SK-N-SH treated with all-trans-retinoic acid at 6 μM for 48 hours (cell line): ENCODE measurements around the gene NAA60.

ENCODE experiments used
- ATAC-seq: fragments of 200-7000 bp; cut with Tn5 transposase; 3 replicates; pipeline ENCODE4 v1.9.1; 2020; ENCODE audit warnings: mild to moderate bottlenecking, moderate library complexity
- BACH2 ChIP-seq: fragments of 250-450 bp; sonication (Bioruptor Pico); IDR thresholded peaks from 2 replicates; pipeline ENCODE4 v1.9.0; 2021; ENCODE audit warnings: mild to moderate bottlenecking, borderline replicate concordance
- ESRRG ChIP-seq: fragments of 250-450 bp; sonication (Bioruptor Pico); IDR thresholded peaks from 2 replicates; pipeline ENCODE4 v1.6.1; 2021; ENCODE audit warnings: mild to moderate bottlenecking
- GLIS3 ChIP-seq: fragments of 250-450 bp; sonication (Bioruptor Pico); IDR thresholded peaks from 2 replicates; pipeline ENCODE4 v1.5.0; 2020; ENCODE audit warnings: mild to moderate bottlenecking, moderate library complexity
- ISL1 ChIP-seq: fragments of 250-450 bp; sonication (Bioruptor Pico); IDR thresholded peaks from 2 replicates; pipeline ENCODE4 v2.1.2; 2022; ENCODE audit warnings: mild to moderate bottlenecking, moderate library complexity
- OSR1 ChIP-seq: fragments of 250-450 bp; sonication (Bioruptor Pico); IDR thresholded peaks from 2 replicates; pipeline ENCODE4 v1.8.0; 2022; ENCODE audit warnings: moderate library complexity, mild to moderate bottlenecking, inconsistent platforms
- PPARA ChIP-seq: fragments of 250-450 bp; sonication (Bioruptor Pico); IDR thresholded peaks from 2 replicates; pipeline ENCODE4 v1.5.0; 2020; ENCODE audit warnings: mild to moderate bottlenecking, borderline replicate concordance
- ZC3H10 ChIP-seq: fragments of 250-450 bp; sonication (Bioruptor Pico); IDR thresholded peaks from 2 replicates; pipeline ENCODE4 v1.5.1; 2021; ENCODE audit warnings: mild to moderate bottlenecking, moderate library complexity
- ZFP3 ChIP-seq: fragments of 250-450 bp; sonication (Bioruptor Pico); IDR thresholded peaks from 2 replicates; pipeline ENCODE4 v1.5.0; 2020; ENCODE audit warnings: mild to moderate bottlenecking, moderate library complexity
- ZFP30 ChIP-seq: fragments of 450-650 bp; formaldehyde crosslinking; IDR thresholded peaks from 2 replicates; pipeline ENCODE4 v1.5.0; 2022; ENCODE audit warnings: mild to moderate bottlenecking, moderate library complexity
- ZNF8 ChIP-seq: fragments of 450-650 bp; formaldehyde crosslinking; IDR thresholded peaks from 2 replicates; pipeline ENCODE4 v1.5.0; 2020; ENCODE audit warnings: mild to moderate bottlenecking, moderate library complexity
- TF ChIP-seq, protein P1 (sequence below): fragments of 250-450 bp; sonication (Bioruptor Pico); IDR thresholded peaks from 2 replicates; pipeline ENCODE4 v1.8.0; 2021; ENCODE audit warnings: low read depth, mild to moderate bottlenecking, moderate library complexity, borderline replicate concordance
- TF ChIP-seq, protein P2 (sequence below): fragments of 250-450 bp; sonication (Bioruptor Pico); IDR thresholded peaks from 2 replicates; pipeline ENCODE4 v1.5.0; 2020; ENCODE audit warnings: mild to moderate bottlenecking, moderate library complexity
- TF ChIP-seq, protein P3 (sequence below): fragments of 250-450 bp; sonication (Bioruptor Pico); IDR thresholded peaks from 2 replicates; pipeline ENCODE4 v1.5.1; 2020; ENCODE audit warnings: low read depth, mild to moderate bottlenecking, moderate library complexity

Gene NAA60

DNA sequence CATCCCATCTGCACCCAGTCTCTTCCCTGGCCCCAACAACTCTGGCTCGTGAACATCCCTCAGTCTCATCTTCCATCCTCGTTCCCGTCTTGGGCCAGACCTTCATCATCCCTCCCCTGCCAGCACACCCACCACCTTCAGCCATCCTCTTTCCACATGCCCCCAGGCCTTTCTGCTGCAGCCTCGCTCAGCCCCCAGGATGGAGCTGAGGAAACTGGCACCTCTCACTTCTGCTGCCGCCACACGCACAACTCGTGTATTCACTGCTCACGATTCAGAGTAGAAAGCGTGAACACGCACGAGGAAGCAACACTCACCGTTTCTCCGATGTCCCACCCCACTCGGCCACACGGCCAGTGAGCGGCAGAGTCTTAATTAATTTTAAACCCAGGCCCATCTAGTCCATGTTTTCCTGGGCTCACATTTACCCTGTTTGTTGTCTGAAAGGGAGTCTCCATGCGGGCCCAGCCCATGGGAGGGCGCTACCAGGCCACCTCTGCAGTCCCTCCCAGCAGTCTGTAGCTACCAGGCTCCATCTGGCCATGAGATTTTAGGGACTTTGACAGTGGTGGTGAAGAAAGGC is 39.3 kb downstream of the NAA60 start:
- TF ChIP-seq ZFP3 (CRISPR knock-in tag): no peak
- TF ChIP-seq, protein P1, sequence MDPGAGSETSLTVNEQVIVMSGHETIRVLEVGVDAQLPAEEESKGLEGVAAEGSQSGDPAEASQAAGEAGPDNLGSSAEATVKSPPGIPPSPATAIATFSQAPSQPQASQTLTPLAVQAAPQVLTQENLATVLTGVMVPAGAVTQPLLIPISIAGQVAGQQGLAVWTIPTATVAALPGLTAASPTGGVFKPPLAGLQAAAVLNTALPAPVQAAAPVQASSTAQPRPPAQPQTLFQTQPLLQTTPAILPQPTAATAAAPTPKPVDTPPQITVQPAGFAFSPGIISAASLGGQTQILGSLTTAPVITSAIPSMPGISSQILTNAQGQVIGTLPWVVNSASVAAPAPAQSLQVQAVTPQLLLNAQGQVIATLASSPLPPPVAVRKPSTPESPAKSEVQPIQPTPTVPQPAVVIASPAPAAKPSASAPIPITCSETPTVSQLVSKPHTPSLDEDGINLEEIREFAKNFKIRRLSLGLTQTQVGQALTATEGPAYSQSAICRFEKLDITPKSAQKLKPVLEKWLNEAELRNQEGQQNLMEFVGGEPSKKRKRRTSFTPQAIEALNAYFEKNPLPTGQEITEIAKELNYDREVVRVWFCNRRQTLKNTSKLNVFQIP (CRISPR knock-in tag): no peak
- TF ChIP-seq, all 23 proteins: peak for 0
- no peak for ATAC-seq

DNA sequence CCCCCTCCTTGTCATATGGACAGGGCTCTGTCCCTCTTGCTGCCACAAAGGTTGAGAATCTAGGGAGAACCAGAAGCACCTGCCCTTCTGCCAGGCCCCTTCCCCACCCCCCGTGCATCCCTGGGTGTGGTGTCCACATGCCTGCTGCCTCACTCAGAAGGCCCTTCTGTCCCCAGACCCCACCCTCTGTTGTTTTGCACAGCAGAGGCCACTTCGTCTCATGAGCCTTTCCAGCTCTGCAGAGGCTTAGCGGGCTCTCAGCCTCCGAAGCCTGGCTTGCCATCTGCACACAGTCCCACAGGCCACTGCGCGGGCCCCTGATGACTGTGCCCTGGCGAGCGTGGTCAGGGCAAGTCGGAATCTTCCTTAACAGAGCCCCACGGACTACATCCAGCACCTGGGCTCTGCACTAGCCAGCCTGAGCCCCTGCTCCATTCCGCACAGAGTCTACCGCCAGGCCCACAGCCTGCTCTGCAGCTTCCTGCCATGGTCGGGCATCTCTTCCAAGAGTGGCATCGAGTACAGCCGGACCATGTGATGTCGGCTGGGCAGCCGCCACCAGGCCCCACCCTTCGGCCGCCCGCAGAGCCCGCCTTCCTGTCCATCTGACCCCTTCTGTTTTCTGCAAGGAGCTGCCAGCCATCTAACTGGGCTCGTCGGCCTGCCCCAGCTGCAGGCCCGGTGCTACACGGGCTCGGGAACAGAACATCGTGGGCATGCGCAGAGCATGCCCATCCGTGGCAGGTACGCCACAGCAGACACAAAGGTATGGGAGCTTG is 41.0 kb downstream of the NAA60 start:
- no peak for ATAC-seq
- no peak for TF ChIP-seq GLIS3 (CRISPR knock-in tag)
- TF ChIP-seq, protein P2, sequence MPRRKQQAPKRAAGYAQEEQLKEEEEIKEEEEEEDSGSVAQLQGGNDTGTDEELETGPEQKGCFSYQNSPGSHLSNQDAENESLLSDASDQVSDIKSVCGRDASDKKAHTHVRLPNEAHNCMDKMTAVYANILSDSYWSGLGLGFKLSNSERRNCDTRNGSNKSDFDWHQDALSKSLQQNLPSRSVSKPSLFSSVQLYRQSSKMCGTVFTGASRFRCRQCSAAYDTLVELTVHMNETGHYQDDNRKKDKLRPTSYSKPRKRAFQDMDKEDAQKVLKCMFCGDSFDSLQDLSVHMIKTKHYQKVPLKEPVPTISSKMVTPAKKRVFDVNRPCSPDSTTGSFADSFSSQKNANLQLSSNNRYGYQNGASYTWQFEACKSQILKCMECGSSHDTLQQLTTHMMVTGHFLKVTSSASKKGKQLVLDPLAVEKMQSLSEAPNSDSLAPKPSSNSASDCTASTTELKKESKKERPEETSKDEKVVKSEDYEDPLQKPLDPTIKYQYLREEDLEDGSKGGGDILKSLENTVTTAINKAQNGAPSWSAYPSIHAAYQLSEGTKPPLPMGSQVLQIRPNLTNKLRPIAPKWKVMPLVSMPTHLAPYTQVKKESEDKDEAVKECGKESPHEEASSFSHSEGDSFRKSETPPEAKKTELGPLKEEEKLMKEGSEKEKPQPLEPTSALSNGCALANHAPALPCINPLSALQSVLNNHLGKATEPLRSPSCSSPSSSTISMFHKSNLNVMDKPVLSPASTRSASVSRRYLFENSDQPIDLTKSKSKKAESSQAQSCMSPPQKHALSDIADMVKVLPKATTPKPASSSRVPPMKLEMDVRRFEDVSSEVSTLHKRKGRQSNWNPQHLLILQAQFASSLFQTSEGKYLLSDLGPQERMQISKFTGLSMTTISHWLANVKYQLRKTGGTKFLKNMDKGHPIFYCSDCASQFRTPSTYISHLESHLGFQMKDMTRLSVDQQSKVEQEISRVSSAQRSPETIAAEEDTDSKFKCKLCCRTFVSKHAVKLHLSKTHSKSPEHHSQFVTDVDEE (CRISPR knock-in tag): no peak
- no peak for TF ChIP-seq ISL1 (CRISPR knock-in tag)
- no peak for TF ChIP-seq OSR1 (CRISPR knock-in tag)

DNA sequence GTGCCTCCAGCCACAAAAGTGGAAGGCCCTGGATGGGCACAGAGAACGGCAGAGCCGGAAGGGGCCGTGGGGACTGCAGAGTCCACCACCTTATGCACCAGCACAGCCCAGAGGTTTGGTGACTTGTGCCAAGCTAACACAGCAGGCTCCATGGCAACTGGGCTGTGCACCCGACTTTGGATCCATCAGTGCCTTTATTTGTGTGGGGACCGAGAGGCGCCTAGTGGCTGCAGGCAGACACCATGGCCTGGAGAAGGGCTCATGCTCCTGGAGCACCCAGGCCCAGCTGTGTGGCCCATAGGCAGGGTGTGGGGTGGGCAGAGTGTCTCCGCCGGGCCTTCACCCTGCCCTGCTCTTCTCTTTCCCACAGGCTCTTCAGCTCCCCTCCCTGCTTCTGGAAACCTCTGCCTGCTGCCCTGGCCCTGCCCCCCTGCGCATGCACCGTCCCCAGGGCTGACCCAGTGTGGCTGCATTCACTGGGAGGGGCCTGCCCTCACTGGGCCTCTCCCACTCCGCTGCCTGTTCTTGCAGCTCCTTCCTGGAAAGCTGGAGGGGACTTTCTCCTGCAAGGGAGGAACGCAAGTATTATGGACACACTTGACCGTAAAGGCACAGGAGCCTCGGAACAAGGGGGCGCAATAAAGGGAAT is 41.7 kb downstream of the NAA60 start:
- no peak for TF ChIP-seq OSR1 (CRISPR knock-in tag)
- TF ChIP-seq PPARA (CRISPR knock-in tag): no peak
- no peak for TF ChIP-seq ESRRG (CRISPR knock-in tag)
- no peak for TF ChIP-seq ZC3H10 (CRISPR knock-in tag)
- TF ChIP-seq, protein P2 (CRISPR knock-in tag): no peak
- TF ChIP-seq ZNF8: no peak
- no peak for TF ChIP-seq GLIS3 (CRISPR knock-in tag)
- TF ChIP-seq BACH2: no peak
- TF ChIP-seq, protein P3, sequence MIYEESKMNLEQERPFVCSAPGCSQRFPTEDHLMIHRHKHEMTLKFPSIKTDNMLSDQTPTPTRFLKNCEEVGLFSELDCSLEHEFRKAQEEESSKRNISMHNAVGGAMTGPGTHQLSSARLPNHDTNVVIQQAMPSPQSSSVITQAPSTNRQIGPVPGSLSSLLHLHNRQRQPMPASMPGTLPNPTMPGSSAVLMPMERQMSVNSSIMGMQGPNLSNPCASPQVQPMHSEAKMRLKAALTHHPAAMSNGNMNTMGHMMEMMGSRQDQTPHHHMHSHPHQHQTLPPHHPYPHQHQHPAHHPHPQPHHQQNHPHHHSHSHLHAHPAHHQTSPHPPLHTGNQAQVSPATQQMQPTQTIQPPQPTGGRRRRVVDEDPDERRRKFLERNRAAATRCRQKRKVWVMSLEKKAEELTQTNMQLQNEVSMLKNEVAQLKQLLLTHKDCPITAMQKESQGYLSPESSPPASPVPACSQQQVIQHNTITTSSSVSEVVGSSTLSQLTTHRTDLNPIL (CRISPR knock-in tag): no peak
- TF ChIP-seq, protein P1 (CRISPR knock-in tag): no peak
- no peak for ATAC-seq

DNA sequence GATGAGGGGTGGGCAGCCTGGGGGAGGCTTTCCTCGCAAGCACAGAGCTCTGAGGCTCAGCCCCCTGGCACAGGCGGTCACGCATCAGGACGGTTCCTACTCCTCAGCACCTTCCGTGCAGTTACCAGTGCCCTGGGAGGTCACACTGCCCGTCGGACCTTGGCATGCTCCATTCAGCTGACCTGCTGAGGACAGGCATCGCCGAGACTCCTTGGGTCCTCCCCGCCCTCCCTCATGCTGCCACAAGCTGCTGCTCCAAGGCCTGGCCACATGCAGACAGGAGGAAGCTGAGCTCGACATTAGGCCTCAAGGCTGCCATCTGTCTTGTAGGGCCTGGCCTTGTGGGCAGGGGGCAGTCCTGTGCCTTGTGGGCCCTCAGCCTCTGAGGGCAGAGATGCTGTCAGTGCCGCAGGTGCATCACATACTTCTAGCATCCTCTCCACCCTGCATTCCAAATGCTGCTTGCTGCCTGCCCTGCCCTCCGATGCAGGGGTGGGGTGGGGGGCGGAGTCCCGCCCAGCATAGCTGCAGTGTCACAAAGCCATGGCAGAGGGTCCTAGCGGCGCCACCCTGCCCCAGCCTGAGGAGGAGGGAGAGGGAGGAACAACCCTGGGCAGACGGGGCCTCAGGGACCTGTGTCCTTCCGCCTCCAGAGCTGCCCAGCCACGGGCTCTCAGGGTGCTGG is 42.5 kb downstream of the NAA60 start:
- TF ChIP-seq BACH2 (no peak), ZC3H10 (CRISPR knock-in tag) (no peak), ZFP3 (CRISPR knock-in tag) (no peak), ZNF8 (no peak), ZFP30 (CRISPR knock-in tag) (no peak), GLIS3 (CRISPR knock-in tag) (no peak)
- TF ChIP-seq, all 23 proteins: peak for 0
- ATAC-seq: no peak
